ENCODE measurements around the gene ST6GALNAC2.
A peak's percentile ranks its signal among the peaks of the same experiment; 100 is the strongest.

Gene ST6GALNAC2

DNA sequence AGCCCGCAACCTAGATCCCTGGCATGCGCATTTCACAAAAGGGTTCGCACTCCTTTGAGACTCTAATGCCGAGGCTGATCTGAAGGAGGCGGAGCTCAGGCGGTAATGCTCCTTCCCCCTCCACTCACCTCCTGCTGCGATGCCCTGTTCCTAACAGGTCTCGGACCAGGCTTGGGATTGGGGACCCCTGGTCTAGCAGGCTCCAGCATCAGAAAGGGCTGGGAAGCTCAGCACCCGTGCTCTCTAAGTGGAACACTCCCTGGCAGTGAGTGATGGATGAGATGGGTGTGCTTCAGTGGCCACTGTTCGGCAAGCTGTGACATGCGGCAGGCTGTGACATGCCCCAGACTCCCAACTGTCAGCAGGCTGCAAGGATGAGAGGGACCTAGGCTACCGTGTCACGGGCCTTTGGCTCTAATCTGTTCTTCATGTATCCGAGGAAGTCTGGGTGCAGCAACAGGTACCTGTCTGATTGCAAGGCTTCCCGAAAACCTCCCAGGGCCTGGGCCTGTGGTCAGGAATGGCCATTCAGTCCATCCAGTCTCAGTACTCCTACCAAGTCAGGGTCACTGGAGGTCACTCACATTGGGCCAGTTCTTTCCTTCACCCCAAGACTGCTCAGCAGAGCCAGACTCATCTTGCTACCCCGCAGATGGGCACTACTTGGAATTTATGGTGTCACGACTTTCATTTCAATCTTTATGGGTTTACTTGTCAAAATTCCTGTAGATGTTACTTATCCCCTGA, 1.3 kb upstream of the ST6GALNAC2 start:
- TF ChIP-seq, protein P1, sequence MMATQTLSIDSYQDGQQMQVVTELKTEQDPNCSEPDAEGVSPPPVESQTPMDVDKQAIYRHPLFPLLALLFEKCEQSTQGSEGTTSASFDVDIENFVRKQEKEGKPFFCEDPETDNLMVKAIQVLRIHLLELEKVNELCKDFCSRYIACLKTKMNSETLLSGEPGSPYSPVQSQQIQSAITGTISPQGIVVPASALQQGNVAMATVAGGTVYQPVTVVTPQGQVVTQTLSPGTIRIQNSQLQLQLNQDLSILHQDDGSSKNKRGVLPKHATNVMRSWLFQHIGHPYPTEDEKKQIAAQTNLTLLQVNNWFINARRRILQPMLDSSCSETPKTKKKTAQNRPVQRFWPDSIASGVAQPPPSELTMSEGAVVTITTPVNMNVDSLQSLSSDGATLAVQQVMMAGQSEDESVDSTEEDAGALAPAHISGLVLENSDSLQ (IDR thresholded peaks at IDR 0.05), result peak; percentile 91
- TF ChIP-seq ARNT (IDR thresholded peaks at IDR 0.05) (no peak), L3MBTL2 (conservative IDR thresholded peaks at IDR 0.05) (no peak; the same call in 1 of the 2 replicates)
- ChIA-PET POLR2A (interaction anchor here (0.6 to 2.2 kb wide), 7 partner anchors 9 to 153 kb away, joined by 3 to 20 read pairs (median 5); partner anchors contain the start of gene SRSF2), CTCF (interaction anchor here (1.2 to 2.0 kb wide), 3 partner anchors 11 to 37 kb away, joined by 5 to 8 read pairs (median 5); no protein-coding TSS in a partner anchor)

DNA sequence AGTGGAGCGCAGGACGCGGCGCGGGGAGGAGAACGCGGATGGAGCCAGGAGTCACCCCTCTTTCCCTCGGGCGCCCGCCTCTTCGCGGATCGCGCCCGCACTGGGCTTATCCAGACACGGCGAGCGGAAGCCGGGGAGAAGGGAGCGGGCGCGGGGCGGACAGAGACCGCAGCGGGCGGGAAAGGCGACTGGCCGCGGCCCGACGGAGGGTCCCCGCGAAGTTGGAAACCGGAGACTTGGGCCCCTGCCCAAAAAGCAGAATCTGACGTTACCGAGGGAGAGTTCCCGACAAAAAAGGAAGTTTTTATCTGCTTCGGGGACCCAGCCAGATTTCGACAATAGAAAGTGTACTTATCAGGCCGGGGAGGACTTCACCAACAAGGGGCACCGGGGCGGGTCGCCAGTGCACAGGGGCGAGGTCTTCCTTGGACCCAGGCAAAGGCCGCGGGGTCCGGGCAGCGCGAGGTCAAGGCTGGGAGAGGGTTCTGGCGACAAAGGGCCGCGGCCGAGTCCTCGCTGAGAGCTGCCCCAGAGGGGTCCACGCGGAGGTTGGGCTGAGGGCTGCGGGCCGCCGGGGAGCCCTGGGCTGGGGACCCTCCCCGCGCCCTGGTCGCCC, 519 bp downstream of the ST6GALNAC2 start:
- POLR2A ChIA-PET, result interaction anchor here (0.6 to 2.4 kb wide), 8 partner anchors 10 to 111 kb away, joined by 3 to 20 read pairs (median 5); no protein-coding TSS in a partner anchor
- CTCF ChIA-PET, result interaction anchor here (1.0 to 2.0 kb wide), 2 partner anchors 9 to 39 kb away, joined by 3 to 8 read pairs; no protein-coding TSS in a partner anchor
- no peak for TF ChIP-seq SUZ12 (IDR thresholded peaks at IDR 0.05)
- no peak for TF ChIP-seq FOXM1 (IDR thresholded peaks at IDR 0.05; ENCODE audit: borderline replicate concordance)
- no peak for TF ChIP-seq ARNT (IDR thresholded peaks at IDR 0.05)
- no peak for TF ChIP-seq NFRKB (IDR thresholded peaks at IDR 0.05)
- TF ChIP-seq BHLHE40 (IDR thresholded peaks at IDR 0.05; ENCODE audit: borderline replicate concordance), result no peak
- TF ChIP-seq, protein P1 (IDR thresholded peaks at IDR 0.05), result no peak
- no peak for TF ChIP-seq CTBP1 (IDR thresholded peaks at IDR 0.05; ENCODE audit: borderline replicate concordance)
- TF ChIP-seq SP1 (IDR thresholded peaks at IDR 0.05), result no peak
- DNase-seq (ENCODE audit: extremely low spot score), result no peak

More for the DNA sequence above, 1.3 kb upstream of the ST6GALNAC2 start:
- DNase-seq (ENCODE audit: extremely low spot score), result no peak

DNA sequence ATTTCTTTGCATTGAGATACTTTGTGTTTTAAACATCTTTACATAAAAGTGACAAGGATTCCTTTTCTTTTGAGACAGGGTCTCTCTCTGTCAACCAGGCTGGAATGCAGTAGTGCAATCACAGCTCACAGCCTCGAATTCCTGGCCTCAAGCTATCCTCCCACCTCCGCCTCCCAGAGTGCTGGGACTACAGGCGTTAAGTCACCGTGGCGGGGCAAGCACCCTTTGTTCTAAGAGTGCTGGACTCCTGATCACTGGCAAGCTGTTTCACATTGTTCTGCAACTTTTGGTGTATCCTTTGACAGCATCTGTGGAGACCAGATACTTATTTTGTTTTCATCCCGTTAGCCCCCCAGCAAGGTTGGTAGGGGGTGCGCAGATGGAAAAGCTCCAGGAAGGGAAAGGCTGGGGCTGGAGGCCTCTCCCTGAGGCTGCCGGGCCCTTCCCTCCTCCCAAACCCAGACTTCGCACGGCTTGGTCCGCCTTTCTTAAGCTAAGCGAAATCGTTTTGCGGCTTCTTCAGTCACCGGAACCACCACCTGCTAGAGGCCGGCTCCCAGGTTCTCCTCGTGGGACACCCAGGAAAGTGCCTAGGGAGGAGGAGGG, 1.1 kb downstream of the ST6GALNAC2 start:
- ChIA-PET POLR2A (interaction anchor here (0.8 to 2.4 kb wide), 4 partner anchors 10 to 320 kb away, joined by 3 to 11 read pairs (median 5); no protein-coding TSS in a partner anchor), CTCF (no interaction called here)
- no peak for DNase-seq (ENCODE audit: extremely low spot score)

DNA sequence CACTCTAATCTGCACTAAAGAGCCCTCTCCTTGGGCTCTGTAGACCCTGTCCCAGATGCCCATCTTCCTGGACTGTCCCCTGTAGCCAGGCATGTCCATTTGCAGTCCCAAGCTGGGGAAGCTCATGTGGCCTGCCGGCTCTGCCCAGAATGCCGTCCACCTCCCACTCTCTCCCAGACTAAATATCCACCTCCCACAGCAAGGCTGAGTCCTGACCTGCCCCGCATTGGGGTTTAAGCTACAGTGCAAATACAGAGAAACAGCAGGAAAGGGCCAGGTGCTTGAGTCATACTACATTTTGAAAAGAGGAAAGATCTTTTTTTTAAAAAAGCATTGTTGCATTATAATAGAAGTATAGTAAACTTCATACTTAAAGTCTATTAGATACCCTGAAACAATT, 3.0 kb downstream of the ST6GALNAC2 start:
- ChIA-PET POLR2A (interaction anchor here (2.4 kb wide), 1 partner anchor 25 kb away, joined by 7 read pairs; no protein-coding TSS in a partner anchor), CTCF (interaction anchor here (1.2 kb wide), 1 partner anchor 41 kb away, joined by 4 read pairs; no protein-coding TSS in a partner anchor)
- TF ChIP-seq HDGF (IDR thresholded peaks at IDR 0.05; ENCODE audit: borderline replicate concordance) (no peak), ELF4 (IDR thresholded peaks at IDR 0.05) (no peak), FOXK2 (IDR thresholded peaks at IDR 0.05) (no peak), SP1 (IDR thresholded peaks at IDR 0.05) (no peak), ZNF384 (IDR thresholded peaks at IDR 0.05) (no peak), CTBP1 (IDR thresholded peaks at IDR 0.05; ENCODE audit: borderline replicate concordance) (no peak), FOXM1 (IDR thresholded peaks at IDR 0.05; ENCODE audit: borderline replicate concordance) (no peak), BHLHE40 (IDR thresholded peaks at IDR 0.05; ENCODE audit: borderline replicate concordance) (no peak)
- DNase-seq (ENCODE audit: extremely low spot score), result no peak

More for the DNA sequence above, 1.1 kb downstream of the ST6GALNAC2 start:
- TF ChIP-seq ELF4 (IDR thresholded peaks at IDR 0.05) (no peak), NFRKB (IDR thresholded peaks at IDR 0.05) (no peak), L3MBTL2 (conservative IDR thresholded peaks at IDR 0.05) (no peak), HDGF (IDR thresholded peaks at IDR 0.05; ENCODE audit: borderline replicate concordance) (no peak), TARDBP (IDR thresholded peaks at IDR 0.05) (no peak), FOXK2 (IDR thresholded peaks at IDR 0.05) (no peak), SP1 (IDR thresholded peaks at IDR 0.05) (no peak)
- TF ChIP-seq, protein P1 (IDR thresholded peaks at IDR 0.05), result no peak

DNA sequence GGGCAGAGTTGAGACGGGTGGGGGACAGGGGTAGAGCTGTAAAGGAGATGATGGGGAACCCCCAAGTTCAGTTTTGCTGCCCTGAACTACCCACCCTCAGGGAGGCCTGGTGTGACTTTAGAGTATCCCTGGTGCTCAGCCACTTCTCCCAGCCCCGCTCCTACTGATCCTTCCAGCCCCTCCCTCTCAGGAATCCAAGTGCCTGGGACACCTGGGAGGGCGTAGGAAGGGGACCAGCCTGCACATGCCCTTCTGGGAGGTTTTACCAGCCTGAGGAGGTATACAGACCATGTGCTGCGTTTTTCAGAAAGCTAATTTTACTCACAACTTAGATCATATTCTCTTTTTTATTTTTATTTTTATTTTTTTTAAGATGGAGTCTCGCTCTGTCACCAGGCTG, 4.1 kb downstream of the ST6GALNAC2 start:
- ChIA-PET CTCF (interaction anchor here (0.7 kb wide), 1 partner anchor 59 kb away, joined by 3 read pairs; no protein-coding TSS in a partner anchor), POLR2A (interaction anchor here (1.1 kb wide), 1 partner anchor 25 kb away, joined by 3 read pairs; no protein-coding TSS in a partner anchor)
- TF ChIP-seq, protein P1 (IDR thresholded peaks at IDR 0.05), result no peak
- TF ChIP-seq FOXK2 (IDR thresholded peaks at IDR 0.05), result no peak
- TF ChIP-seq SP1 (IDR thresholded peaks at IDR 0.05), result no peak
- TF ChIP-seq TARDBP (IDR thresholded peaks at IDR 0.05), result no peak
- no peak for TF ChIP-seq LEF1 (IDR thresholded peaks at IDR 0.05; ENCODE audit: borderline replicate concordance)
- TF ChIP-seq FOXM1 (IDR thresholded peaks at IDR 0.05; ENCODE audit: borderline replicate concordance), result no peak
- no peak for TF ChIP-seq BHLHE40 (IDR thresholded peaks at IDR 0.05; ENCODE audit: borderline replicate concordance)
- no peak for TF ChIP-seq HDGF (IDR thresholded peaks at IDR 0.05; ENCODE audit: borderline replicate concordance)
- no peak for TF ChIP-seq NFRKB (IDR thresholded peaks at IDR 0.05)
- TF ChIP-seq CTBP1 (IDR thresholded peaks at IDR 0.05; ENCODE audit: borderline replicate concordance), result no peak
- no peak for TF ChIP-seq ARNT (IDR thresholded peaks at IDR 0.05)
- no peak for TF ChIP-seq L3MBTL2 (conservative IDR thresholded peaks at IDR 0.05)
- no peak for TF ChIP-seq SUZ12 (IDR thresholded peaks at IDR 0.05)
- TF ChIP-seq ELF4 (IDR thresholded peaks at IDR 0.05), result no peak
- TF ChIP-seq ZNF384 (IDR thresholded peaks at IDR 0.05), result no peak
- DNase-seq (ENCODE audit: extremely low spot score), result no peak
